Central memory CD8-positive, alpha-beta T cell (primary cell): ENCODE results near the gene GAGE10.
"Not testable (repeated sequence)": the region's sequence is repeated elsewhere in the genome, so short reads cannot be mapped to it uniquely, and the experiment has no call there.

Source experiments
- ATAC-seq: fragments of 150-1000 bp; cut with Tn5 transposase; replicated peaks from 2 replicates; pipeline ENCODE4 v1.10.0; 2022; ENCODE audit warnings: mild to moderate bottlenecking, moderate FRiP score, moderate number of reproducible peaks; ENCODE audit not compliant: poor library complexity, severe bottlenecking; ENCODE audit errors: extremely low read depth
- DNase-seq, 2 donors: peaks; one replicate each; pipeline ENCODE4 v3.0.0; 2021; ENCODE audit warnings: low spot score in 2 of 2
- H3K27ac Mint-ChIP-seq: one replicate; pipeline ENCODE4 v1.8.0; 2022; ENCODE audit warnings: low read depth, mild to moderate bottlenecking, moderate library complexity, mixed read lengths
- H3K27me3 Mint-ChIP-seq: one replicate; pipeline ENCODE4 v1.8.0; 2022; ENCODE audit warnings: mixed read lengths
- H3K36me3 Mint-ChIP-seq: one replicate; pipeline ENCODE4 v1.8.0; 2022; ENCODE audit warnings: mild to moderate bottlenecking, moderate library complexity, mixed read lengths; ENCODE audit not compliant: insufficient read depth
- H3K4me1 Mint-ChIP-seq: one replicate; pipeline ENCODE4 v1.8.0; 2022; ENCODE audit warnings: mixed read lengths
- H3K4me3 Mint-ChIP-seq: one replicate; pipeline ENCODE4 v1.8.0; 2022; ENCODE audit warnings: mild to moderate bottlenecking, moderate library complexity, mixed read lengths
- H3K9me3 Mint-ChIP-seq: one replicate; pipeline ENCODE4 v1.8.0; 2022; ENCODE audit warnings: mixed read lengths

GAGE10 gene

GRCh38 chrX:49310371-49310770 is 6.9 kb downstream of the GAGE10 start:
- no peak for ATAC-seq
- Mint-ChIP-seq H3K27ac (peak overlapping the region; percentile 89), H3K4me1 (peaks cover 21% of the 10 kb centered on the region), H3K4me3 (peak overlapping the region; percentile 75), H3K27me3 (no peaks in the 10 kb centered on the region), H3K9me3 (no peaks in the 10 kb centered on the region), H3K36me3 (peaks cover 7% of the 10 kb centered on the region)
- no peak for DNase-seq

GRCh38 chrX:49312176-49312575 is 8.7 kb downstream of the GAGE10 start:
- H3K4me1 Mint-ChIP-seq, result peaks cover 21% of the 10 kb centered on the region
- peaks cover 7% of the 10 kb centered on the region for H3K36me3 Mint-ChIP-seq
- H3K4me3 Mint-ChIP-seq, result no peak overlapping the region
- no peak for ATAC-seq
- no peaks in the 10 kb centered on the region for H3K9me3 Mint-ChIP-seq
- no peaks in the 10 kb centered on the region for H3K27me3 Mint-ChIP-seq
- no peak for DNase-seq
- no peak overlapping the region for H3K27ac Mint-ChIP-seq

- Mint-ChIP-seq H3K36me3 (no peaks in the 10 kb centered on the region), H3K9me3 (no peaks in the 10 kb centered on the region), H3K4me3 (no peak overlapping the region), H3K27me3 (no peaks in the 10 kb centered on the region), H3K4me1 (no peaks in the 10 kb centered on the region), H3K27ac (no peak overlapping the region)
- DNase-seq, result no peak
- ATAC-seq, result no peak
These were observed 12.6 kb downstream of the GAGE10 start for GRCh38 chrX:49316085-49316484.

GRCh38 chrX:49321737-49322136 is 18.3 kb downstream of the GAGE10 start, which contains the start of gene GAGE12J:
Gene GAGE12J (plus strand): TSS chrX:49322037. CDS start chrX:49323194, 1,157 bp downstream.
- not testable (repeated sequence) for H3K4me3 Mint-ChIP-seq, H3K36me3 Mint-ChIP-seq, H3K27ac Mint-ChIP-seq, H3K27me3 Mint-ChIP-seq, DNase-seq, ATAC-seq, H3K4me1 Mint-ChIP-seq, H3K9me3 Mint-ChIP-seq

- H3K27me3 Mint-ChIP-seq, result not testable (repeated sequence)
These were observed 18.8 kb downstream of the GAGE10 start for GRCh38 chrX:49322266-49322665.

GRCh38 chrX:49323735-49324134 is 20.3 kb downstream of the GAGE10 start:
- H3K4me3 Mint-ChIP-seq, DNase-seq, H3K9me3 Mint-ChIP-seq, H3K27ac Mint-ChIP-seq, ATAC-seq, H3K36me3 Mint-ChIP-seq, H3K4me1 Mint-ChIP-seq, H3K27me3 Mint-ChIP-seq: not testable (repeated sequence)

More at GRCh38 chrX:49322266-49322665, 18.8 kb downstream of the GAGE10 start:
- not testable (repeated sequence) for DNase-seq, H3K27ac Mint-ChIP-seq, H3K36me3 Mint-ChIP-seq, H3K4me3 Mint-ChIP-seq, ATAC-seq, H3K4me1 Mint-ChIP-seq, H3K9me3 Mint-ChIP-seq

- not testable (repeated sequence) for H3K36me3 Mint-ChIP-seq, H3K27me3 Mint-ChIP-seq, ATAC-seq, DNase-seq, H3K9me3 Mint-ChIP-seq, H3K4me3 Mint-ChIP-seq, H3K4me1 Mint-ChIP-seq, H3K27ac Mint-ChIP-seq
These were observed 27.0 kb downstream of the GAGE10 start for GRCh38 chrX:49330421-49330820.

- H3K27me3 Mint-ChIP-seq, ATAC-seq, DNase-seq, H3K27ac Mint-ChIP-seq, H3K4me1 Mint-ChIP-seq, H3K9me3 Mint-ChIP-seq, H3K4me3 Mint-ChIP-seq, H3K36me3 Mint-ChIP-seq: not testable (repeated sequence)
These were observed 27.8 kb downstream of the GAGE10 start, which contains the start of gene GAGE13 for GRCh38 chrX:49331282-49331681. Gene GAGE13 (plus strand): TSS chrX:49331582. CDS start chrX:49332738, 1,156 bp downstream.

GRCh38 chrX:49331841-49332240 is 28.4 kb downstream of the GAGE10 start:
- not testable (repeated sequence) for DNase-seq, H3K4me1 Mint-ChIP-seq, H3K4me3 Mint-ChIP-seq, H3K27me3 Mint-ChIP-seq, H3K9me3 Mint-ChIP-seq, H3K36me3 Mint-ChIP-seq, H3K27ac Mint-ChIP-seq, ATAC-seq

- DNase-seq, H3K9me3 Mint-ChIP-seq, H3K4me3 Mint-ChIP-seq, H3K27ac Mint-ChIP-seq, H3K4me1 Mint-ChIP-seq, H3K36me3 Mint-ChIP-seq, ATAC-seq, H3K27me3 Mint-ChIP-seq: not testable (repeated sequence)
These were observed 38.0 kb downstream of the GAGE10 start for GRCh38 chrX:49341449-49341848.

GRCh38 chrX:49344496-49345175 is 41.2 kb downstream of the GAGE10 start:
- H3K27me3 Mint-ChIP-seq, H3K27ac Mint-ChIP-seq, H3K9me3 Mint-ChIP-seq, H3K4me1 Mint-ChIP-seq, DNase-seq, ATAC-seq, H3K4me3 Mint-ChIP-seq, H3K36me3 Mint-ChIP-seq: not testable (repeated sequence)

GRCh38 chrX:49345402-49345801 is 42.0 kb downstream of the GAGE10 start:
- not testable (repeated sequence) for H3K4me3 Mint-ChIP-seq, H3K27ac Mint-ChIP-seq, H3K9me3 Mint-ChIP-seq, H3K36me3 Mint-ChIP-seq, H3K27me3 Mint-ChIP-seq, ATAC-seq, H3K4me1 Mint-ChIP-seq, DNase-seq

- not testable (repeated sequence) for H3K9me3 Mint-ChIP-seq, H3K4me3 Mint-ChIP-seq, ATAC-seq, H3K27me3 Mint-ChIP-seq, DNase-seq, H3K36me3 Mint-ChIP-seq, H3K4me1 Mint-ChIP-seq, H3K27ac Mint-ChIP-seq
These were observed 42.7 kb downstream of the GAGE10 start for GRCh38 chrX:49346150-49346549.
